GM12864 (cell line): ENCODE results near the gene FBXO27.

ENCODE experiments used
- DNase-seq: peaks from one replicate; pipeline ENCODE4 v3.0.0-alpha.2; 2011; ENCODE audit warnings: low read depth
- H3K4me3 ChIP-seq: 2 replicates; pipeline ENCODE4 v1.5.1; 2011; ENCODE audit warnings: mild to moderate bottlenecking, low read depth, low read length, control low read depth
- CTCF ChIP-seq: IDR thresholded peaks from 2 replicates; pipeline ENCODE4 v1.5.1; 2011; ENCODE audit warnings: low read depth, mild to moderate bottlenecking, moderate library complexity, low read length, control low read depth, inconsistent platforms; ENCODE audit errors: missing control alignments

The FBXO27 gene

GRCh38 chr19:39054091-39054470, 21.7 kb upstream of the FBXO27 start:
- no peak for DNase-seq
- no peak overlapping the region for H3K4me3 ChIP-seq
- no peak for TF ChIP-seq CTCF

- H3K4me3 ChIP-seq, result no peak overlapping the region
- DNase-seq, result no peak
- no peak for TF ChIP-seq CTCF
Measured at GRCh38 chr19:39053276-39054090, 21.1 kb upstream of the FBXO27 start.

- no peak for DNase-seq
- H3K4me3 ChIP-seq, result no peak overlapping the region
- no peak for TF ChIP-seq CTCF
Measured at GRCh38 chr19:39052846-39053245, 20.5 kb upstream of the FBXO27 start.

- no peak overlapping the region for H3K4me3 ChIP-seq
- no peak for DNase-seq
- peak; percentile 91 for TF ChIP-seq CTCF
Measured at GRCh38 chr19:39052243-39052746, 19.9 kb upstream of the FBXO27 start.

GRCh38 chr19:39047073-39047472, 14.7 kb upstream of the FBXO27 start:
- H3K4me3 ChIP-seq, result no peak overlapping the region
- no peak for TF ChIP-seq CTCF
- DNase-seq, result no peak

GRCh38 chr19:39046037-39046821, 13.9 kb upstream of the FBXO27 start:
- TF ChIP-seq CTCF, result no peak
- no peak for DNase-seq
- no peak overlapping the region for H3K4me3 ChIP-seq
